ENCODE results near the gene OPA1.
"Not testable (repeated sequence)": the region's sequence is repeated elsewhere in the genome, so short reads cannot be mapped to it uniquely, and the experiment has no call there.

OPA1 gene

DNA sequence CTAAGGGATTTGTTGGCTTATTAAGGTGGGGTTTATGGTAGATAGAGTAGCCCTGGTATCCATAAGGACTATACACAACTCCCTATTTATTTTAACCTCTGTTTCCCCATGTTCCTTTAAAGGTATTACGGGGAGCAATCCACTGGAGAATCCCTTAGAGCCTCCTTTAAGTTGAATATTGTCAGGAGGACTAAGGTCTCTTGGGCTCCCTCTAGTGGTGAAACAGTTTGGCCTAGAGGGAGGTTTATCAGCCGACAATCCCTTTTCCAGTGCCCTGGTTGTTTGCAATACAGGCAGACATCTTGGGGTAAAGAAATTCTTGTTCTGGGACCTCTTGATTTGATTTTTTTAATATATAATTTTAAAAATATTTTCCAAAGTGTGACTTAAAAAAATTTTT is 12.9 kb downstream of the OPA1 start:
- Histone ChIP-seq H3K9me3 (no peaks in the 10 kb centered on the region; the same call in 1 of the 2 replicates), H3K4me1 (peaks cover 5% of the 10 kb centered on the region; the same call in 1 of the 2 replicates), H3K27me3 (no peaks in the 10 kb centered on the region), H3K4me3 (ENCODE audit: low read depth, low read length) (no peak overlapping the region), H3K36me3 (peaks cover 5% of the 10 kb centered on the region; the same call in 1 of the 2 replicates)
- TF ChIP-seq CTCF (IDR thresholded peaks at IDR 0.05; ENCODE audit: low read depth, low read length), result peak; percentile 94
- DNase-seq, result peak; percentile 75

GRCh38 chr3:193606892-193607291 is 13.9 kb downstream of the OPA1 start:
- H3K4me3 ChIP-seq (ENCODE audit: low read depth, low read length); DNase-seq; H3K36me3 ChIP-seq; H3K9me3 ChIP-seq; H3K4me1 ChIP-seq; H3K27me3 ChIP-seq: not testable (repeated sequence)

DNA sequence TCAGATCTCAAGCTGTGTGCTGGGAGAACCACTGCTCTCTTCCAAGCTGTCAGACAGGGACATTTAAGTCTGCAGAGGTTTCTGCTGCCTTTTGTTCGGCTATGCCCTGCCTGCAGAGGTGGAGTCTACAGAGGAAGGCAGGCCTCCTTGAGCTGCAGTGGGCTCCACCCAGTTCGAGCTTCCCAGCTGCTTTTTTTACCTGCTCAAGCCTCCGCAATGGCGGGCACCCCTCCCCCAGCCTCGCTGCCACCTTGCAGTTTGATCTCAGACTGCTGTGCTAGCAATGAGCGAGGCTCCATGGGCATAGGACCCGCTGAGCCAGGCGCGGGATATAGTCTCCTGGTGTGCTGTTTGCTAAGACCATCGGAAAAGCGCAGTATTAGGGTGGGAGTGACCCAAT is 17.5 kb downstream of the OPA1 start:
- DNase-seq, H3K36me3 ChIP-seq, H3K9me3 ChIP-seq: not testable (repeated sequence)

GRCh38 chr3:193614430-193614829 is 21.4 kb downstream of the OPA1 start:
- Histone ChIP-seq H3K4me3 (ENCODE audit: low read depth, low read length) (no peak overlapping the region), H3K36me3 (peaks cover 26% of the 10 kb centered on the region), H3K4me1 (peaks cover 15% of the 10 kb centered on the region), H3K27me3 (no peaks in the 10 kb centered on the region), H3K9me3 (no peaks in the 10 kb centered on the region; the same call in 1 of the 2 replicates)
- TF ChIP-seq CTCF (IDR thresholded peaks at IDR 0.05; ENCODE audit: low read depth, low read length), result no peak
- no peak for DNase-seq

More for the DNA sequence above, 17.5 kb downstream of the OPA1 start:
- peaks cover 12% of the 10 kb centered on the region for H3K4me1 ChIP-seq
- not testable (repeated sequence) for H3K4me3 ChIP-seq (ENCODE audit: low read depth, low read length); H3K27me3 ChIP-seq

DNA sequence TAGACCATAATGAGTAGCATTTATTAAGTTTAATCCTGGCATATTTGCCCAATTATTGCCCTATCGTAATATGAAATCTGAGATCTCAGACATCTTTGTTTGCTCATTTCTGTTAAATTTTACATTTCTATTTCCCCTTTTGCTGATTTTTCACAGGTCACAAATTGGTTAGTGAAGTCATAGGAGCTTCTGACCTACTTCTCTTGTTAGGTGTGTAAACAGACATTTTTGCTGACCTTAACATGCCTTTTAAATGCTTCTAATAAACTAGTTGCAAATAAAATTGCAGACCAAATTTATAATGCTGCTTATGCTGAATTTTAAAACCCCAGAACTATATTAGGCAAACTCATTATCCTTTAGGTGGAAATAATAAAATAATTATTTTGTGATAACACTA is 24.6 kb downstream of the OPA1 start:
- H3K27me3 ChIP-seq, result no peaks in the 10 kb centered on the region
- DNase-seq, result no peak
- no peak for TF ChIP-seq CTCF (IDR thresholded peaks at IDR 0.05; ENCODE audit: low read depth, low read length)
- no peaks in the 10 kb centered on the region for H3K9me3 ChIP-seq
- H3K36me3 ChIP-seq, result peaks cover 30% of the 10 kb centered on the region
- peaks cover 14% of the 10 kb centered on the region for H3K4me1 ChIP-seq
- no peak overlapping the region for H3K4me3 ChIP-seq (ENCODE audit: low read depth, low read length)

- peaks cover 36% of the 10 kb centered on the region for H3K36me3 ChIP-seq
- TF ChIP-seq CTCF (IDR thresholded peaks at IDR 0.05; ENCODE audit: low read depth, low read length), result no peak
- no peaks in the 10 kb centered on the region for H3K27me3 ChIP-seq
- no peaks in the 10 kb centered on the region for H3K9me3 ChIP-seq
- no peak overlapping the region for H3K4me3 ChIP-seq (ENCODE audit: low read depth, low read length)
- DNase-seq, result peak; percentile 19
- peaks cover 9% of the 10 kb centered on the region; the same call in 1 of the 2 replicates for H3K4me1 ChIP-seq
Observed at GRCh38 chr3:193620057-193620456, 27.0 kb downstream of the OPA1 start.

- Histone ChIP-seq H3K9me3 (no peaks in the 10 kb centered on the region), H3K4me1 (peaks cover 9% of the 10 kb centered on the region; the same call in 1 of the 2 replicates), H3K27me3 (no peaks in the 10 kb centered on the region), H3K36me3 (peaks cover 32% of the 10 kb centered on the region), H3K4me3 (ENCODE audit: low read depth, low read length) (peak overlapping the region; percentile 36; the same call in 1 of the 2 replicates)
- TF ChIP-seq CTCF (IDR thresholded peaks at IDR 0.05; ENCODE audit: low read depth, low read length), result no peak
- DNase-seq, result no peak
Observed at GRCh38 chr3:193620650-193621049, 27.6 kb downstream of the OPA1 start.

Data from BE2C (cell line).